Activated T-helper 17 cell treated with anti-CD3 and anti-CD28 coated beads, Interleukin-2, amount 50 U/mL, for 72 hours (primary cell): ENCODE data around the gene CHTF8. TPM values are rescaled to one million over a fixed set of nuclear protein-coding genes. Genes with fewer than 3 reads are reported as not detected.

Source experiments
- ATAC-seq: fragments of 150-1000 bp; cut with Tn5 transposase; replicated peaks from 2 replicates; pipeline ENCODE4 v1.10.0; 2021; ENCODE audit warnings: mild to moderate bottlenecking, moderate library complexity
- H3K27ac Mint-ChIP-seq: one replicate; pipeline ENCODE4 v1.8.0; 2022; ENCODE audit warnings: mixed read lengths
- H3K27me3 Mint-ChIP-seq: one replicate; pipeline ENCODE4 v1.8.0; 2022; ENCODE audit warnings: mixed read lengths
- H3K36me3 Mint-ChIP-seq: one replicate; pipeline ENCODE4 v1.8.0; 2022; ENCODE audit warnings: low read depth, mild to moderate bottlenecking, mixed read lengths
- H3K4me1 Mint-ChIP-seq: one replicate; pipeline ENCODE4 v1.8.0; 2022; ENCODE audit warnings: mixed read lengths
- H3K4me3 Mint-ChIP-seq: one replicate; pipeline ENCODE4 v1.8.0; 2022; ENCODE audit warnings: mild to moderate bottlenecking, mixed read lengths
- H3K9me3 Mint-ChIP-seq: one replicate; pipeline ENCODE4 v1.8.0; 2022; ENCODE audit warnings: mixed read lengths
- total RNA-seq, 2 donors: library from RNA; stranded (reverse); gene quantifications; one replicate each; pipeline ENCODE4 v1.2.3, GENCODE V29; 2022

The CHTF8 gene
- total RNA-seq, 2 donors from 2014 or later = 103 to 129 TPM

DNA sequence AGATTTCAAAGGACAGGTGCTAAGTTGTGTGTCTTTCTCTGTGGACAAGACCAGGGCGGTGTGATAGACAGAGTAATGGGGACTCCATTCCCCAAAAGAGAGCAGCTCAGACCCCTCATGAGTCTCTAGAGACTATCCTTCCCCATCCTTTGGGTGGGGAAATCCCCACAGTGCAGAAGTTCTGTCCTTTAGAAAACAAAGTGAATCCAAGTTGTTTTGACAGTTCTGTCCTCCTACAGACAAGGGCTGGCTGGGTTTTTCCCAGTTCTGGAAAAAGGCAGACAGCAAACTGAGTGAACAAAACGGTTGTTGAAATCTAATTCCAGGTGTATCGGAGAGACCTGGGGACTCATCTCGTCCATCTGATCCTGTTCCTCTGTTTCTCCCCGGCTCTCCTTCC is 37.9 kb downstream of the CHTF8 start:
- Mint-ChIP-seq H3K4me3 (no peak overlapping the region), H3K9me3 (no peaks in the 10 kb centered on the region), H3K27ac (no peak overlapping the region), H3K36me3 (no peaks in the 10 kb centered on the region), H3K4me1 (no peaks in the 10 kb centered on the region), H3K27me3 (no peaks in the 10 kb centered on the region)
- ATAC-seq = no peak

DNA sequence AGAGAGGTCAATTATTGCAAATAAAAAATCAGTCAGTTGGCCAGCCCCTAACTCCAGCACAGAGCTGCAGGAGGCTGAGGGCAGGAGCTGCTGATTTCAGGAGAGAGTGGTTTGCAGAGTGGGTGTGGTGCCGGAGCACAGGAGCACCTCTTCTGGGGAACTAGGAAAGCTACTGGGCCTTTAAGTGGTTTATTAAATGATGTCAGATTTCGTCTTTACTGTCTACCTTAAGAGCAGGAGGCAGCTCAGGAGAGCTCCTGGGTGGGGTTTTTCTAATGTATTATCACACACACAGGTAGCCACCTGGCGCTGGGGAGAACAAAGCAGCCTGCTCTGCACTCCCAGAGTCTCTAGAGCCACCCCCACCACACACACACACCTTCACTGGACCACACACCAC is 38.4 kb downstream of the CHTF8 start:
- Mint-ChIP-seq H3K27me3 (no peaks in the 10 kb centered on the region), H3K9me3 (no peaks in the 10 kb centered on the region), H3K4me1 (no peaks in the 10 kb centered on the region), H3K27ac (no peak overlapping the region), H3K36me3 (no peaks in the 10 kb centered on the region), H3K4me3 (no peak overlapping the region)
- no peak for ATAC-seq

DNA sequence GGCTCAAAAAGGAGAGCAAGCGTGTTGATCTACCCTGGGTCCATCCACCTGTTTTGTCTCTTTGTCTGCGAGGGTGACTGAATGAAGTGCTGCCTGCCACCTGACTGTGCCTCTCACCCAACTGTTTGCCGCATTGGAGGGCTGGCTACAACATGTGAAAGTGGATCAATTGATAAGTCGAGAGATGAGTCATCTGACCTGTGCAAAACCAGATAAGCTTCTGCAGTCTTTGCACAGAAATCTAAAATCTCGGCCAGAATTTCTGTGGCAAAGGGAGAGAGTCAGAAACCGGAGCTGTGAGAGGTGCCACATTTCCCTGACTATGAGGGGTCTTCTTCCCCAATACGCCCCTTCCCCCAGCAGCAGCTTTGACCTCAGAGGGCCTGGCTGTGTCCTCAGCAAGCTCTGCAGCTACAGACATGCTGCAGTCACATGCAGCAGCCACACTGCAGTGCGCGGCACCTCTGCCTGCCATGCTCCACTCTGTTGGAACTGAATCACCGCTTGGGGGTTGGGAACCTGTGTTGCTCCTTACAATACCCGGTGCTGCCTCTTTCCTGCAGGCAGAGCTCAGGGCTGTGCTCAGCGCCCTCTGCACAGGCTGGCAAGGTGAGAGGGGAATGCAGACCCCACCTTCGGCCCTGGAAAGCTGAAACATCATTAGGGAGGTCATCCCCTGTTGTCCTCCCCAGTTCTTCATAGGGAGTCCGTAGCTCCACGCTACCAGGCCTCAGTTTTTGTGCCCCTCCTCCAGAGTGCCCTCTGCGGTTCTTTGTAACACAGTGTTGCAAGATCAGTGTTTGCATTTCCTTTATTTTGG is 43.1 kb downstream of the CHTF8 start:
- Mint-ChIP-seq H3K4me3 (no peak overlapping the region), H3K9me3 (no peaks in the 10 kb centered on the region), H3K27ac (no peak overlapping the region), H3K4me1 (no peaks in the 10 kb centered on the region), H3K27me3 (no peaks in the 10 kb centered on the region), H3K36me3 (peaks cover 11% of the 10 kb centered on the region)
- ATAC-seq = peak; percentile 91

DNA sequence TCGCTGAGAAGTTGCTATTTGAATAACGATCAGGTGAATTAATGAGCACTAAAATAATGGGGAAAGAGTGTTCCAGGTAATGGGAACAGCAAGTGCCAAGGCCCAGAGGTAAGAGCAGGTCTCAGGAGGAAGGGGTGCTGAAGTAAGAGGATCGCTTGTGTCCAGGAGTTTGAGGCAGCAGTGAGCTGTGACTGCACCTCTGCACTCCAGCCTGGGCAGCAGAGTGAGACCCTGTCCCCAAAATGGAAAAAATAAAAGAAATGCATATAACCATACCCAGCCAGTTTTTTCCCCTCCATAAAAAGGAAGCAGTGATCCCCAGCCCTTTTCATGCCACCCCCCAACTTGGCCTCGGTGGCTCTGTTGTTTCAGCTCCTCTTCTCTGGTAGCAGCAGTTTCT is 43.7 kb downstream of the CHTF8 start:
- ATAC-seq = no peak
- no peaks in the 10 kb centered on the region for H3K27me3 Mint-ChIP-seq
- peaks cover 15% of the 10 kb centered on the region for H3K36me3 Mint-ChIP-seq
- H3K4me1 Mint-ChIP-seq = no peaks in the 10 kb centered on the region
- H3K27ac Mint-ChIP-seq = no peak overlapping the region
- no peak overlapping the region for H3K4me3 Mint-ChIP-seq
- no peaks in the 10 kb centered on the region for H3K9me3 Mint-ChIP-seq

DNA sequence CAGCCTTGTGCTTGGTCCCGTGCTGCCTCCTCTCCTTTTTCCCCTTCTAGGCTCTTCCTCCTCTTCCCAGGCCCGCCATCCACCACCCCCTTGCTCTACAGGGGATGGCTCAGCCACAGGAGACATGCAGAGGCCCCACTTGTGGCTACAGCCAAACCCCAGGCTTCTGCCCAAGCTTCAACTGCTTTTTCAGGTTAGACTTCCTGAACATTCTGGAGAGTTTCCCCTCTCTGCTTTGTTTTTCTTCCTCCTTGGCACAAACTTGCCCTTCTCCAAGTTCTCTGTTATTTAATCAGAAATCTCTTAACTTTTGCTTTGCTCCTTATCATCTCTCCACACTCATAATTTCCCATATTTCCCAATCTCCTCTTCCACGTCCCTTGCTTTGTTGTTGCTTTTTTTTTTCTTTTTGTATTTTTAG is 45.2 kb downstream of the CHTF8 start:
- H3K36me3 Mint-ChIP-seq = peaks cover 26% of the 10 kb centered on the region
- no peaks in the 10 kb centered on the region for H3K4me1 Mint-ChIP-seq
- H3K4me3 Mint-ChIP-seq = no peak overlapping the region
- H3K27me3 Mint-ChIP-seq = no peaks in the 10 kb centered on the region
- H3K27ac Mint-ChIP-seq = no peak overlapping the region
- ATAC-seq = no peak
- no peaks in the 10 kb centered on the region for H3K9me3 Mint-ChIP-seq

DNA sequence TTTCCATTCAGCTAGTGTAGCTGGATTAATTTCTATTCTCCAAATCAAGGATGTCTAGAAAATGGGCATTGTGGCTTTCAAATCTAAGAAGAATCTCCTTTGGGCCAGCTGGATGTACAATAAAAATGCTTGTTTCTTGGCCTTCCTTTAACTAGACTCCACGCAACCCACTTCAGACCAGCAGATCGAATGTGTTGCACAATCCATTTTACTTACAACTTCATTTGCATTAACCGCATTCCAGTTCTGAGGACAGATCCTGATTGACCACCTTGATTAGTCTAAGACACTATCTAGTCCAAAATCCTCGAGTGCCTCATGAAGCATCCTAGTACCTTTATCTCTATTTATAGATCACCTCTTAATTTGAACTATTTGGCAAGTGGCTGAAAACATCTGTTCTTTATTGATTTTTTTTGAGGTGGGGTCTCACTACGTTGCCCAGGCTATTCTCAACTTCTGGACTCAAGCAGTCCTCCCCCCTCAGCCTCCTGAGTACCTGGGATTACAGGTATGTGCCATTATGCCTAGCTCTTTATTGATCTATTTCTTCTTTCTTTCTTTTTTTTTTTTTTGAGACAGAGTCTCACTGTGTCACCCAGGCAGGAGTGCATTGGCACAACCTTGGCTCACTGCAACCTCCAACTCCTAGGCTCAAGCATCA is 47.2 kb downstream of the CHTF8 start:
- no peak for ATAC-seq
- Mint-ChIP-seq H3K36me3 (peaks cover 26% of the 10 kb centered on the region), H3K4me1 (no peaks in the 10 kb centered on the region), H3K4me3 (no peak overlapping the region), H3K27me3 (no peaks in the 10 kb centered on the region), H3K27ac (no peak overlapping the region), H3K9me3 (no peaks in the 10 kb centered on the region)

DNA sequence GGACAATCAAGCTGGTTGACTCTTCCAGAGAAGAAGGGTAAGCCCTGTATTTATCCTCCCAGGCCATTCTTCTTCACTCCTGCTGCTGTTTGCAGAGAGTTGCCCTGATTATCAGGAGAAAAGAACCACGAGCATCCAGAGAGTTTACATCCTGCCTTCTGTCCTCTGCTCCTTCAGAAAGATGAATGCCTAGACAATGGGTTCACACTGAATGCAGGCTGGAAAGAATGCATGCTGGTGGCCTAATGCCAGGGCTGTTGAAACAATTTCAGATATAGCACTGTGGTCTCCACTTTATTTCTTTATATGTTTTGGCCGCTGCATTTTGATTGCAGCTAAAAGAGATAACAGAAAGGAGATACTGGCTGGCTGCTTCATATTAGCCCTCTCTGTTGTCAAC is 48.1 kb downstream of the CHTF8 start:
- no peaks in the 10 kb centered on the region for H3K4me1 Mint-ChIP-seq
- no peaks in the 10 kb centered on the region for H3K27me3 Mint-ChIP-seq
- no peak overlapping the region for H3K27ac Mint-ChIP-seq
- peaks cover 26% of the 10 kb centered on the region for H3K36me3 Mint-ChIP-seq
- ATAC-seq = no peak
- H3K9me3 Mint-ChIP-seq = no peaks in the 10 kb centered on the region
- H3K4me3 Mint-ChIP-seq = no peak overlapping the region

DNA sequence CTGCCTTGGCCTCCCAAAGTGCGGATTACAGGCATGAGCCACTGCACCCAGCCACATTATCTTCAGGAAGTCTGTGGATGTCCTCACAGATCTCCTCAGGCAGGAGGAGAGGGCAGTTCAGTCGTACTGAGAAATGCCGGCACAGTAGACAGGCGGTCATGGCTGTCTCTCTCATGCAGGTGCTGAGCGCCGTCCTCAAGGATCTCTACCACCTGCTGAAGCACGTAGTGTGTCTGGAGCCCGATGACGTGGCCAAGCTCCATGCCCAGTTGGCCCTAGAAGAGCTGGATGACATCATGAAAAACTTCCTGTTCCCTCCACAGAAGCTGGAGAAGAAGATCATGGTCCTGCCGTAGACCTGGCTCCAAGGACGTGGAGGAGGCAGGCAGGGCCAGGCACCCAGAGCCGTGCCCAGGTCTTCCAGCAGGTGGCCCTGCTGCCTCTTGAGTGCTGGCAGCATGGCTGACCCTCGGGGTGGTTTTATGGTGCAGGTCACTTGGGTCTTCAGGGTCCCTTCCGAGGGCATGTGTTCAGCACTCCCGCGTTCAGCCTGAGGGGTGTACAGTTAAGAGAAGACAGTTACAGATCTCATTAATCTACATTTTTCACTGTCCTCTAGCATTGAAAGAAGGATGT is 49.0 kb downstream of the CHTF8 start:
- Mint-ChIP-seq H3K27me3 (no peaks in the 10 kb centered on the region), H3K9me3 (no peaks in the 10 kb centered on the region), H3K4me1 (no peaks in the 10 kb centered on the region), H3K27ac (no peak overlapping the region), H3K4me3 (no peak overlapping the region), H3K36me3 (peaks cover 26% of the 10 kb centered on the region)
- no peak for ATAC-seq

DNA sequence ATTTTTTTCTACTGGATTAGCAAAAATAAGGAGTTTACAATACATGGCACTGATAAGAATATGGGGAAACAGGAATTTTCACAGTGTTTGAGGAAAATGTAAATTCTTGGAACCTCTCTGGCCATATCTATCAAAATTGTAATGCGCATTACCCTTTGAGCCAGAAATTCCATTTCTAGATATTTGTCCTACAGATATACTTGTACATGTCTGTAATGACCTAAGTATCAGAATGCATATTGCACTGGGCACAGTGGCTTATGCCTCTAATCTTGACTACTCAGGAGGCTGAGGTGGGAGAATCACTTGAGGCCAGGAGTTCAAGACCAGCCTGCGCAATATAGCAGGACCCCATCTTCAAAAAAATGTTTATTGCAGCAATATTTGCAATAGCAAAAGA is 52.7 kb downstream of the CHTF8 start:
- Mint-ChIP-seq H3K4me3 (no peak overlapping the region), H3K36me3 (peaks cover 15% of the 10 kb centered on the region), H3K4me1 (no peaks in the 10 kb centered on the region), H3K27ac (no peak overlapping the region), H3K27me3 (no peaks in the 10 kb centered on the region), H3K9me3 (no peaks in the 10 kb centered on the region)
- no peak for ATAC-seq

DNA sequence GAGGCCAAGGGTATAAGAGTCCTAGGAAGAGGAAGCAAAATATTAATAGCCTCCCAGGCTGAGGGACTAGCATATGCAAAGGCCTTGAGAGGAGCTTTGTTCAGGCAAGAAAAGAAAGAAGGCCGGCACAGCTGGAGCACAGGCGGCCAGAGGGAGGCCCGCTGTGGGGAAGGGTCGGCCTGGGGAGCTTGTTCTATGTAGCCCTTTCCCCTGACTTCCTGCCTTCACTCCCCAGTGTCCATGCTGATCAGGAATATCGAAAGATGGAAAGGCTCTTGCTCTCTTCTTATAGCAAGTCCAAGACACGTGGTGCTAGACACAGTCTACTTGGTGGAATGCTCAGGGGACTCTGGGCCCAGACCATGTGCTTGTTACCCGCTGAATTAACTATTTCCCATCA is 54.3 kb downstream of the CHTF8 start:
- Mint-ChIP-seq H3K9me3 (no peaks in the 10 kb centered on the region), H3K27me3 (no peaks in the 10 kb centered on the region), H3K27ac (no peak overlapping the region), H3K4me3 (no peak overlapping the region), H3K4me1 (no peaks in the 10 kb centered on the region), H3K36me3 (peaks cover 5% of the 10 kb centered on the region)
- ATAC-seq = no peak

DNA sequence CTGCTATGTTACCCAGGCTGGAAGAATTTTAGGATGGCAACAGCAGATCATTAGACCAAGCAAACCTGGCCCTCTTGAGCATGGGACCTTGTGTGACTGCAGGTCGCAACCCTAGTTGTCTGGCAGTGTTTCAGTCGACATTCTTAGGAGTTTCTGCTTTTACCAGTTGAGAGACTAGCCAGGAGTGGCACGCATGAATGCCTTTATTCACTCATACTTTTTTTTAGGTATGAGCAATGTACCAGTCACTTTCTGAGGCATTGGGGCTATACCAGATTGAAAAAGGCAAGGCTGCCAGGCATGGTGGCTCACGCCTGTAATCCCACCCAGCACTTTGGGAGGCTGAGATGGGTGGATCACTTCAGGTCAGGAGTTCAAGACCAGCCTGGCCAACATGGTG is 55.1 kb downstream of the CHTF8 start:
- H3K27ac Mint-ChIP-seq = no peak overlapping the region
- H3K9me3 Mint-ChIP-seq = no peaks in the 10 kb centered on the region
- ATAC-seq = no peak
- H3K36me3 Mint-ChIP-seq = no peaks in the 10 kb centered on the region
- no peak overlapping the region for H3K4me3 Mint-ChIP-seq
- H3K27me3 Mint-ChIP-seq = no peaks in the 10 kb centered on the region
- H3K4me1 Mint-ChIP-seq = no peaks in the 10 kb centered on the region

DNA sequence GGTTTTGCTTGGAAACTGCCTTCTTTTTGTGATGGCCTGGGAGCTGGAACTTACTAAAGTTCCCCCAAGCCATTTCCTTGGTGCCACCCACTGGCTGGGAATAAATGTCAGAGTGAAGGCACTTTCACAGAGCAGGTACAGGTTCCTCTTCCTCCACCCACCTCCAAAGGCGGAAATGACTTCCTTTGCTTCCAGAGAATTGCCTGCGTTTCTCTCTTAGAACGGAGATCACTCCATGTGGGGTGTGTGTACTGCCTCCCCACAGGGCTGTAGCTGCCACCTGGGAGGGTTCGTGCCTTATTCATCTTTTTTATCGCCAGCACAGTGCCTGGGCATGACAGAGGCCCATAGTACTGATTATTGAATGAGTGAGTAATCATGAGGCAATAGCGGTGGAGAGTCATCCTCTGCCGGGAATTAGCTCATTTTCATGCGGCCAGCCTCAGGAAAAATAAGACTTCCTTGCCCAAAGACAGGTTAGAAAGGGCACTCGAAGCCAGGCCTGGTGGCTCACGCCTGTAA is 59.1 kb downstream of the CHTF8 start:
- no peaks in the 10 kb centered on the region for H3K9me3 Mint-ChIP-seq
- H3K4me1 Mint-ChIP-seq = no peaks in the 10 kb centered on the region
- H3K27ac Mint-ChIP-seq = no peak overlapping the region
- peaks cover 6% of the 10 kb centered on the region for H3K36me3 Mint-ChIP-seq
- no peaks in the 10 kb centered on the region for H3K27me3 Mint-ChIP-seq
- no peak overlapping the region for H3K4me3 Mint-ChIP-seq
- no peak for ATAC-seq

DNA sequence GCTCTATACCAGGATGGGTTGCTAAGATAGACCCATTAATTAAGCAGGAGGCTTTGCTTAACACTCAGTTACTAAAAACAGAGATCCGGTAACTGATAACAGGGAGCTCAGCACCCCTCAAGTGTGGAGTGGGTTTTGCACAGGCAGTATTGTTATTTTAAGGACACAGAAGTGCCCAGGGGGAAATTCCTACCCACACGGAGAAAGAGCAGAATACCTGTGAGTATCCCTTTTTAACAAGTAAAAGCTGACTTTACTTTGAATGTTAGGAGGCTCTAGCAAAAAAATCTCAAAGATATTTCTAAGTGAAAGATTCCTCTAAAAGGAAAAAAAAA is 59.8 kb downstream of the CHTF8 start:
- ATAC-seq = no peak
- Mint-ChIP-seq H3K4me1 (no peaks in the 10 kb centered on the region), H3K4me3 (no peak overlapping the region), H3K27ac (no peak overlapping the region), H3K36me3 (peaks cover 6% of the 10 kb centered on the region), H3K9me3 (no peaks in the 10 kb centered on the region), H3K27me3 (no peaks in the 10 kb centered on the region)

DNA sequence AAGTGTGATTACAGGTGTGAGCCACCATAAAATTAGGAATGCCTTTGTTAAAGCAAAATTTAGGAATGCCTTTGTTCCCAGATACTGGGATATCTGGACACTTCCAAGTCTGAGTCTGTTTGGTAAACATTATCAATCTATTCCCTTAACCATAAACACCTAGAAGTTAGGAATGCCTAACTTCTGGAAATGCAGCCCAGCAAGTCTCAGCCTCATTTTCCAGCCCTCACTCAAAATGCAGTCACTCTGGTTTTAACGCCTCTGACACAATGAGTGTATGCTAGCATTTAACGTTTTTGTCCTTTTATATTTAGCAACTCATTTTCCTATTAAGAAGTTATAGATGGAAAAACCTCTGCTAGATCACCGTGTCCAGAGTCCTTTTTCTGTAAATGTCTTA is 61.4 kb downstream of the CHTF8 start:
- no peaks in the 10 kb centered on the region for H3K27me3 Mint-ChIP-seq
- H3K9me3 Mint-ChIP-seq = no peaks in the 10 kb centered on the region
- no peak for ATAC-seq
- no peaks in the 10 kb centered on the region for H3K4me1 Mint-ChIP-seq
- H3K36me3 Mint-ChIP-seq = peaks cover 6% of the 10 kb centered on the region
- H3K27ac Mint-ChIP-seq = no peak overlapping the region
- no peak overlapping the region for H3K4me3 Mint-ChIP-seq

DNA sequence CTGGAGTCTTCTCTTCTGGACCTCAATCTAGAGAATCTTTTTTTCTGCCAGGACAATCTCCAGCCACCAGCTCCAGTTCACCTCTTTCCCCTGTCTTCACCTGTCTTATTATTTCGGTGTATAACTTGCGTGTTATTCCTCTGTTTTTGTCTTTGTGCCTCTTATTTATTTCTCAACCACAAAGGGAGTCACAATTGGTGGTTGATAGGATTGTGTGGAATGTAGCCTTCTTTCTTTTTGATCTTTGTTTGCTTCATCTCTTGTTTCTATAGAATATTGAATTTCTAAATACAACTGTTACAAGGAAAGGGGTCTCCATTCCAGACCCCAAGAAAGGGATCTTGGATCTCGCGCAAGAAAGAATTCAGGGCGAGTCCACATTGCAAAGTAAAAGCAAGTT is 62.9 kb downstream of the CHTF8 start:
- H3K36me3 Mint-ChIP-seq = peaks cover 14% of the 10 kb centered on the region
- H3K27ac Mint-ChIP-seq = no peak overlapping the region
- H3K4me3 Mint-ChIP-seq = no peak overlapping the region
- no peak for ATAC-seq
- no peaks in the 10 kb centered on the region for H3K27me3 Mint-ChIP-seq
- H3K4me1 Mint-ChIP-seq = no peaks in the 10 kb centered on the region
- H3K9me3 Mint-ChIP-seq = no peaks in the 10 kb centered on the region
